HG03469 (cell line): ENCODE data around the gene E2F3.

Experiments
- ATAC-seq: cut with Tn5 transposase; IDR thresholded peaks from one replicate; pipeline ENCODE4 v1.9.1; 2021; ENCODE audit warnings: mild to moderate bottlenecking, moderate library complexity, moderate number of reproducible peaks; ENCODE audit not compliant: unreplicated experiment

Gene E2F3

GRCh38 chr6:20432692-20433091, 31.0 kb downstream of the E2F3 start:
- no peak for ATAC-seq

DNA sequence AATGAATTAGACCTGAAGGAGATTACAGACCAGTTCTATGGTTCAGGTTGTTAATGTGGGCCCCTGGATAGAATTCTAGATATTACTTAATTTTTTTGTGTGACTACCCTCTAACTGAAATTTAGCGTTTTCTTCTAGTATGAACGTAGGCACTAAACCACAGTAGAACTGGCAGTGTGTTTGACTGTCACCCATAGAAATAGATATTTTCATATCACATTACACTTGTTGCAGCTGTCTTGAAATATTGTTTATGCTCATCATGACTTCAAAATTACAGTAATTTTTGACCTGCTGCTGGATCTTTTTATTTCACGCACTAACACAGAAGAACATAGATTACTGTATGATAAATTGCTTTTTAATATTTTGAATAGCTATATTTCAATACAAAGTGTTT, 31.6 kb downstream of the E2F3 start:
- no peak for ATAC-seq

GRCh38 chr6:20433929-20434328, 32.2 kb downstream of the E2F3 start:
- no peak for ATAC-seq

DNA sequence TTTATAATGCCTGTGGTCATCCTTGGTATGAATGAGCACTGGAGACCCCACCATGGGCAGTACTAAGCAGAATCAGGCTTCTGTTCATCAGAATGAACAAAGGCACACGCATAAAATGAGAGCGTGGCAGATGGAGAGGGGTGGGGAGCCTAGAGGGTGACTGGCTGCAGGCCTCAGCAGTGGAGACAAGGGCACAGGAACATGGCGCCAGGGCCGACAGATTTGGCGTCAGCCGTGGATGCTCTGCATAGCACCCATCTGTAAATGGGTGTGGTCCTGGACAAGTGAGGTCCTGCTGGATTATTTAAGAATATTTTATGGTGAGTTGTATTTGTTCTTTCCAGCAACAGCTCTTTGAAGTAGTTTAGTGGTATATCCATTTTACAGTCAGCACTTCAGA, 33.1 kb downstream of the E2F3 start:
- no peak for ATAC-seq

- ATAC-seq = no peak
Observed at GRCh38 chr6:20436719-20437118, 35.0 kb downstream of the E2F3 start.

- no peak for ATAC-seq
Observed at GRCh38 chr6:20437639-20438038, 36.0 kb downstream of the E2F3 start.

DNA sequence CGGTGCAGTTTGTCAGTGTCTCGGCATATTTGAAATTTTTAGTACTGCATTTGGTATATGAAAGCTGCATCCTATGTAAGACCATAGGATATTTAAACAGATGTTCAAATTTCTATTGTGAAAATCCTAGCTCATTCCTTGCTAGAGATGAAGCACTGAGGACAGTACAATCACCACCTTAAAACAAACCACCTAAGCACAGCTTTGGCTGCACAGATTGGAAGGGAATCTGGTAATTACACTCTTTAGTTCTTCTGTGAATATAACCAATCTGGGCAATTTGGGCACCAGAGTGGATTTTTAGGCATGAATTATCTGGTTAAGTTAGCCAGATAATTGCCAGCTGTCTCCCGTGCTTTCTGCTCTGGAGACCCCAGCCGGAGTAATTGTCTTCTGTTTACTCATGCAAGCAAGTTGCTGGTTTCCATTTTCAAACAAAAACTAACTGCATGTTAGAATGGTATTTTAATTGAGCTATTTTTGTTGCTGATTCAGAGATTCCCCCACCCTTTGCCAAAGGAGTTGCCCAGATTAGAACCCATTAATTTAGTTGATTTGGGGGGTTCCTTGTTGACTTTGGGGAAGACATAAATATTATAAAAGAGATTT, 36.9 kb downstream of the E2F3 start:
- ATAC-seq = no peak

DNA sequence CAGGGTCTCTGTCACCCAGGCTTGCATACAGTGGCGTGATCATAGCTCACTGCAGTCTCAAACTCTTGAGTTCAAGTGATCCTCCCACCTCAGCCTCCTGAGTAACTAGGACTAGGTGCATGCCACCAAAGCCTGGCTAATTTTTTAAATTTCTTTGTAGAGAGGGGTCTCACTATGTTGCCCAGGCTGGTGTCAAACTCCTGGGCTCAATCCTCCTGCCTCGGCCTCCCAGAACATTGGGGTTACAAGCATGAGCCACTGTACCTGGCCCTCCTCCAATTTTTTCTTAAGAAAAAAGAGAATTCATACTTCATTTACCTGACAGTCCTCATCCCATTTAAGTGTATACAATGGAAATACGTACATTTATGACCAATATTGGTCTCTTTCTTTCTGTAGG, 37.9 kb downstream of the E2F3 start:
- no peak for ATAC-seq

GRCh38 chr6:20440296-20440695, 38.6 kb downstream of the E2F3 start:
- no peak for ATAC-seq

GRCh38 chr6:20441236-20441635, 39.6 kb downstream of the E2F3 start:
- no peak for ATAC-seq

GRCh38 chr6:20441921-20442320, 40.2 kb downstream of the E2F3 start:
- ATAC-seq = no peak

- ATAC-seq = no peak
Observed at GRCh38 chr6:20444786-20445271, 43.1 kb downstream of the E2F3 start.

DNA sequence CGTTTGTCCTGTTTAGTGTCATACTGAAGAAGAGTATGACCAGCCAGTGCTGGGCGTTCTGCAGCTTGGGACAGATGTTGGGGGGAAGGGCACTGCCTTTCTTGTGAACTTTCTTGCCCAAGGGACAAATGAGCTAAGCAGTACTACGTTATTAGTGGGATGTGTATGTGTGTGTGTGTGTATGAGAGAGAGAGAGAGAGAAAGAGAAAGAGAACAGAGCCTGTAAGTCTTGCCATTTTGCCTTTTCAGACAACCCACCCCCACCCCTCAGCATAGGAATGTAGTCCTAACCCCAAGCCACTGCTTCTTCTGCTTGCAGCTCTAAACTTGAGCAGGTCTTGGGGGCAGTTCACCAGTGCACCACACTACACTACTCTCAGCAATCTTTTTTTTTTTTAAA, 45.5 kb downstream of the E2F3 start:
- no peak for ATAC-seq

GRCh38 chr6:20447581-20448132, 46.0 kb downstream of the E2F3 start:
- ATAC-seq = no peak

DNA sequence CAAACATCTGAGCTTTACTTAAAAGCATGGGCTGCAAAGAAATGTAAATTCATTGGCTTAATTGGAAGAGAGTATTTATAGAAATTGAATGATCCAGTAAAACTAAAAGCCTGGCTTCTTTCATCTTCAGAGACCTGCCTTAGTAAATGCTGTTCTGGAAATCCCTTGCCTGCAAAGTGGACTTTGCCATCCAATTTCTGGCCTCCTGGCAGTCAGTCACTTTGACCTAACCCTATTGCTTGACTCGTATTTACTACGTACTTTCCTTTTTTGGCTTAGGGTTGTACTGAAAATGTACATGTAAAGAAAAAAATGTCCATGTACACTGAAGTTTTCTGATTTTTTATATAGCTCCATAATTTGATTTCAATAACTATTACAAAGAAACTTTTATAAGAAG, 47.1 kb downstream of the E2F3 start:
- no peak for ATAC-seq

DNA sequence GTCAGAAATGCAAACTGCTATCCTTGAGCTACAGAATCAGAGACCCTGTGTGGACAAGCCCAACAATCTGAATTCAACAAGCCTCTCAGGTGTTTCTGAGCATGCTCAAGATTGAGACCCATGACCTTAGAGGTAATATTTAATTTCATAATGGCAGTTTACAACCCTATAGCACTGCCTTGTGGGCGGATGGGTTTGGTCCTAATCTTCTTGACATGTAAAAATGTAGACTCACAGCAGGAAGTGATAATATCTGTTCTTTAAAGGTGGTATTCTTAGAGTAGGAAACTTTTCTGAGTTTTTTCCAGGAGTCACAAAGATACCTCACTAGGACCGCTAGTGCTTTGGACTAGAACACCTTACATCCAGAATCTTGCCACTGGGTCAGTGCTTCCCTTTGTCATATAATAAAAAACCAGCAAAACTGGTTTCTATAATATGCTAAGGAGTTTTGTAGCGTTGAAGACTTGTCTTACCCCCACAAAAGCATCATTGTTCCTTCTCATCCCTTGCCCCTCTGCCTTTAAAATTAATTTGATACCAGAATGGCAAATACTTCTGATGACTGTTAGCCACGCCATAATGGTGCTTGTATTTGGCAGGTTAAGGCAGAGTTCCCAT, 52.6 kb downstream of the E2F3 start:
- no peak for ATAC-seq

- ATAC-seq = no peak
Observed at GRCh38 chr6:20455251-20455940, 53.7 kb downstream of the E2F3 start.

DNA sequence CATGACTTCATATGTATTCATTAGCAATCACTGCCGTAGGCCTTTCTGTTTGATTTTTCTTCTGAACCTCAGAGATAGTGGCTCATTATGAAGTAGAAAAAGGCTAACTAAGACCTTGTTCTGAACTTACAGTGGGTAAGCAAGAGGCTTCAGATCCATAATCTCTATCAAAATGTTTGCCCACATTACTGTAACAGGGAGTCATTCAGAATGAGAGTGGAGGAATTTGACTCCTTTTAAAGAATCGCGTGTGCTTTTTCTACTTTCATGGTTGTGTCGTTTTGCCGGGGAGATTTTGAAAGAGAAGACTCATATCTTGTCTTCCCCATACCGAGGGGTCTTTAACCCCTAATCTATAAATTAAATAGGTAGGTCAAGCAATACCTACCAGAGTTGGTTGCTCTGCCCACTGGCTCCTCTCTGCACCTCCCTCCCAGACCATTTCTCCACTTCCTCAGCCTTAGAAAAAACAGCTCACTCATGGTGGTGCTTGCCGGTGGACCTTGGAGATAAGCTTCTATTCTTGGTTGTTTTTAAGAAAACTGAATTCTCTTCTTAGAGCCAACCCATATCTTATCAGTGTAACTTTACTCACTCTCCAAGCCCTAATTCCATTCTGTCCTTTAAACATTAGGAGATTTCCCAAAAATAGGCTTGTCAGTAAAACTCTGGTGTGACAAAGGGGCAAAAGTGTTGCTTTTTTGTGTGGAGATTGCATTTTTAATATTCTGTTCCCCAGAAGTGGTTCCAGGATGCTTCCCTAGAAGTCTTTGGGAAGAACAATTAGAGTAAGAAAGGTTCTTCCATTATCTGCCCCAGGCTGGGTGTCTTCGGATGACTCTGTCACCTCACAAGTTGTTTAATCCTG, 56.6 kb downstream of the E2F3 start:
- ATAC-seq = no peak

GRCh38 chr6:20459682-20460081, 58.0 kb downstream of the E2F3 start:
- no peak for ATAC-seq

GRCh38 chr6:20461576-20461975, 59.9 kb downstream of the E2F3 start:
- no peak for ATAC-seq

DNA sequence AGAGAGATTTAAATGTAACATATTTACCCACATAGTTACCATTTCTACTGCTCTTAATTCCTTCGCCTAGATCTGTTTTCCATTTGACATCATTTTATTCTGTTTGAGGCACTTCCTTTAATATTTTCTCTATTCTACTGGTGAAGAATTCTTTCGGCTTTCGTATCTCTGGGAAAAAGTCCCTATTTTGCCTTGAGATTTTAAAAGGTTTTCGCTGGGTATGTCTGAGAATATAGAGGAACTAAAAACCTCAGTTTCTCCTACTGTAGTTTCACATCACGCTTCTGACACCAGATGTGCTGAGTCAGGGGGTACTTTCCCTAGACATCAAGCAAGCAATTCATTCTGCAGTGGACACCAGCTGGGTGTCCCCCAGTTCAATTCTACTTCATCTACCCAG, 61.7 kb downstream of the E2F3 start:
- peak; percentile 69 for ATAC-seq
